Transverse colon (tissue), 4 donors: ENCODE measurements around the gene ZDHHC6.

ENCODE experiments used
- CTCF ChIP-seq, 5 experiments: fragments of 200-600 bp in 3 of 5; fragments of 450-650 bp in 2 of 5; sonication (generic) in 3 of 5; IDR thresholded peaks; 1 replicate in 2 of 5; 2 replicates in 3 of 5; pipeline ENCODE4 v1.5.1; 2016 to 2017; ENCODE audit warnings: antibody characterized with exemption in 5 of 5, inconsistent platforms in 3 of 5, mild to moderate bottlenecking in 2 of 5, moderate library complexity in 1 of 5
- EP300 ChIP-seq: sonication (generic); formaldehyde crosslinking; IDR thresholded peaks from one replicate; pipeline ENCODE4 v1.6.1; 2017; ENCODE audit warnings: antibody characterized with exemption, low read depth
- POLR2A ChIP-seq: fragments of 450-650 bp; IDR thresholded peaks from one replicate; pipeline ENCODE4 v1.6.1; 2016; ENCODE audit warnings: antibody characterized with exemption, mild to moderate bottlenecking, moderate library complexity
- POLR2AphosphoS5 ChIP-seq, 3 donors: sonication (generic); formaldehyde crosslinking; IDR thresholded peaks; one replicate each; pipeline ENCODE4 v1.6.1; 2016; ENCODE audit warnings: antibody characterized with exemption in 3 of 3

GRCh38 chr10:112487964-112488363 lies 41.2 kb upstream of the ZDHHC6 start:
- no peak for TF ChIP-seq CTCF (IDR thresholded peaks at IDR 0.05)
- no peak for TF ChIP-seq EP300
- TF ChIP-seq POLR2AphosphoS5 (IDR thresholded peaks at IDR 0.05): no peak
- TF ChIP-seq POLR2A: no peak
